ENCODE results near the gene CEP128. TPM values are rescaled to one million over a fixed set of nuclear protein-coding genes. Genes with fewer than 3 reads are reported as not detected.

The CEP128 gene
- total and polyA plus RNA-seq, 2 experiments from 2014 or later, result 7.6 to 17.6 TPM

DNA sequence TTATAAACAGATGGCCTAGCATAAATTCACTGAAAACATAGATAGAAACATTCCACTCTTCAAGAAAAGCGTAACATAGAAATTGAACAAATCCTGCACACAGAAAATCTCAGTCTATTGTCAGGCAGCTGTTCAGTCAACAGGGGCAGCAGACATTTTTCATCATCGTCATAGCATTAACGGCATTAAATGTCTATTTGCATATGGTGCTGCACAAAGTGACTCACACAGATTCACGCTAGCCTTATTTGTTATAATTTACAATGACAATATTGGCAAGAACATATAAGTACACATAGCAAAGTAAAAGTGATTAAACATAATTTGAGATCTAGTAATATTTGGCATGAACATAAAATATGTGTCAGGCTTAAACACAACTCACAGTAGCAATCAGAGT, 95.7 kb downstream of the CEP128 start (continued):
- no peak for TF ChIP-seq ETS1 (IDR thresholded peaks at IDR 0.05)
- TF ChIP-seq CTCF (conservative IDR thresholded peaks at IDR 0.05; ENCODE audit: low read depth in 2 of 2), result no peak

GRCh38 chr14:80844872-80845271, 96.7 kb downstream of the CEP128 start:
- no peak overlapping the region for H3K27ac ChIP-seq (ENCODE audit: low read depth)
- H3K4me1 Mint-ChIP-seq, result peaks cover 2% of the 10 kb centered on the region; the same call in 1 of the 3 replicates
- DNase-seq (ENCODE audit: low spot score), result no peak
- no peaks in the 10 kb centered on the region for H3K9me3 Mint-ChIP-seq
- H3K4me3 ChIP-seq, result no peak overlapping the region
- H3K9me2 ChIP-seq (ENCODE audit: insufficient read depth), result no peaks in the 10 kb centered on the region
- H3K27ac Mint-ChIP-seq, result peak overlapping the region; percentile 89
- H3K79me2 ChIP-seq (replicated peaks; ENCODE audit: insufficient read depth), result no peaks in the 10 kb centered on the region
- no peaks in the 10 kb centered on the region for H3F3A ChIP-seq (replicated peaks; ENCODE audit: low read depth)
- H3K4me1 ChIP-seq (ENCODE audit: insufficient read depth), result no peaks in the 10 kb centered on the region
- no peak overlapping the region for H2AFZ ChIP-seq
- no peak for ATAC-seq
- H4K20me1 ChIP-seq (replicated peaks; ENCODE audit: insufficient read depth), result no peaks in the 10 kb centered on the region
- H3K27me3 ChIP-seq (ENCODE audit: insufficient read depth), result no peaks in the 10 kb centered on the region
- no peaks in the 10 kb centered on the region for H3K36me3 ChIP-seq (ENCODE audit: insufficient read depth)
- no peak overlapping the region for H3K4me3 Mint-ChIP-seq
- no peak overlapping the region for H3K4me2 ChIP-seq
- no peaks in the 10 kb centered on the region for H3K27me3 Mint-ChIP-seq (ENCODE audit: insufficient read depth, low read depth, poor library complexity)
- H3K36me3 Mint-ChIP-seq (ENCODE audit: low read depth), result no peaks in the 10 kb centered on the region
- TF ChIP-seq JUNB (IDR thresholded peaks at IDR 0.05; ENCODE audit: unreplicated experiment) (no peak), CTCF (conservative IDR thresholded peaks at IDR 0.05; ENCODE audit: low read depth in 2 of 2) (no peak), NANOG (IDR thresholded peaks at IDR 0.05; ENCODE audit: borderline replicate concordance) (no peak), CREB1 (CRISPR knock-in tag; IDR thresholded peaks at IDR 0.05; ENCODE audit: low read depth) (no peak), ETS1 (IDR thresholded peaks at IDR 0.05) (no peak), ZNF114 (CRISPR knock-in tag; IDR thresholded peaks at IDR 0.05) (no peak), POLR2AphosphoS5 (IDR thresholded peaks at IDR 0.05; ENCODE audit: low read depth) (no peak), ZNF462 (CRISPR knock-in tag; IDR thresholded peaks at IDR 0.05) (no peak), ZNF331 (CRISPR knock-in tag; IDR thresholded peaks at IDR 0.05; ENCODE audit: low read depth) (no peak), EZH2phosphoT487 (IDR thresholded peaks at IDR 0.05; ENCODE audit: unreplicated experiment) (no peak), STAT1 (IDR thresholded peaks at IDR 0.05; ENCODE audit: unreplicated experiment) (no peak), EZH2 (IDR thresholded peaks at IDR 0.05; ENCODE audit: low read depth, unreplicated experiment) (no peak)
